Panc1 (cell line): ENCODE data around the gene NRM. TPM values are rescaled to one million over a fixed set of nuclear protein-coding genes. Genes with fewer than 3 reads are reported as not detected.

Source experiments
- ATAC-seq: fragments of 200-7000 bp; cut with Tn5 transposase; 2 replicates; pipeline ENCODE4 v1.9.1; 2020; ENCODE audit warnings: mild to moderate bottlenecking, moderate library complexity
- BruUV-seq: library from RNA; stranded (reverse); fragments of 400-500 nt; replicated peaks from 2 replicates; lab custom pipeline; 2021; lab: Mats Ljungman, UMichigan
- CTCF ChIA-PET: fragments of 300-600 bp; sonication (Branson Sonifier 250); formaldehyde crosslinking; loops from one replicate; lab custom pipeline; 2022; ENCODE audit warnings: antibody characterized with exemption; lab: Charles Lee
- POLR2A ChIA-PET: fragments of 300-600 bp; sonication (Branson Sonifier 250); formaldehyde crosslinking; loops from one replicate; lab custom pipeline; 2022; ENCODE audit warnings: antibody characterized with exemption; lab: Charles Lee
- DNase-seq: peaks from one replicate; pipeline ENCODE4 v3.0.0-alpha.2; 2010; ENCODE audit warnings: low read depth, low spot score
- H3K27ac ChIP-seq: 2 replicates; pipeline ENCODE4 v1.5.1; 2011; ENCODE audit warnings: mild to moderate bottlenecking, low read length, inconsistent platforms
- H3K27me3 ChIP-seq: fragments of 200-500 bp; sonication (Bioruptor generic); 2 replicates; pipeline ENCODE4 v1.6.0; 2014; ENCODE audit warnings: low read length, inconsistent platforms; ENCODE audit not compliant: control insufficient read depth, insufficient read depth
- H3K36me3 ChIP-seq: fragments of 200-500 bp; sonication (Bioruptor generic); 2 replicates; pipeline ENCODE4 v1.5.1; 2014; ENCODE audit warnings: inconsistent platforms, mild to moderate bottlenecking, low read length, moderate library complexity; ENCODE audit not compliant: control insufficient read depth, insufficient read depth
- H3K4me1 ChIP-seq: 2 replicates; pipeline ENCODE4 v1.5.1; 2011; ENCODE audit warnings: inconsistent platforms, mild to moderate bottlenecking, low read length, moderate library complexity; ENCODE audit not compliant: control insufficient read depth, insufficient read depth
- H3K4me3 ChIP-seq, 2 experiments: 2 replicates each; pipeline ENCODE4 v1.5.1; 2011 to 2012; ENCODE audit warnings: low read depth in 2 of 2, low read length in 2 of 2, mild to moderate bottlenecking in 2 of 2, inconsistent platforms in 1 of 2, moderate library complexity in 1 of 2
- H3K9me3 ChIP-seq: fragments of 200-500 bp; sonication (Bioruptor generic); 2 replicates; pipeline ENCODE4 v1.5.1; 2014; ENCODE audit warnings: low read depth, mild to moderate bottlenecking, inconsistent platforms, low read length, moderate library complexity; ENCODE audit not compliant: control insufficient read depth, insufficient read depth
- CTCF ChIP-seq: fragments of 450-650 bp; IDR thresholded peaks from 2 replicates; pipeline ENCODE4 v1.5.1; 2017; ENCODE audit warnings: mild to moderate bottlenecking
- POLR2AphosphoS5 ChIP-seq: IDR thresholded peaks from 2 replicates; pipeline ENCODE4 v1.6.1; 2012; ENCODE audit warnings: mild to moderate bottlenecking, low read depth, low read length, moderate library complexity
- REST ChIP-seq, 2 experiments: IDR thresholded peaks; 2 replicates each; pipeline ENCODE4 v1.6.1; 2011 to 2012; ENCODE audit warnings: low read depth in 2 of 2, control low read depth in 1 of 2, low read length in 1 of 2, mild to moderate bottlenecking in 1 of 2, moderate library complexity in 1 of 2; ENCODE audit not compliant: insufficient read depth in 1 of 2
- SIN3A ChIP-seq: IDR thresholded peaks from 2 replicates; pipeline ENCODE4 v1.6.1; 2012; ENCODE audit warnings: low read depth, mild to moderate bottlenecking, low read length, moderate library complexity, borderline replicate concordance; ENCODE audit not compliant: insufficient read depth
- TCF7L2 ChIP-seq: IDR thresholded peaks from 2 replicates; pipeline ENCODE4 v1.6.1; 2011; ENCODE audit warnings: mild to moderate bottlenecking, low read depth, low read length, inconsistent platforms
- in situ Hi-C: cut with HindIII; loops from 2 replicates; pipeline ENCODE4 v1.10.0; 2016; ENCODE audit warnings: low sequenced_read_pairs, low pct_unique_long_range_greater_than_20kb
- intact Hi-C: fragments of 100-400 bp; cut with micrococcal nuclease; formaldehyde crosslinking; loops from one replicate; pipeline ENCODE4 v1.10.0; 2022; ENCODE audit not compliant: unreplicated experiment
- total RNA-seq: library from RNA; stranded (reverse); gene quantifications from one replicate; pipeline ENCODE4 v1.2.1, GENCODE V29; 2021; ENCODE audit not compliant: unreplicated experiment

Gene NRM
- total RNA-seq, 1 experiment from 2014 or later: 21.9 TPM

GRCh38 chr6:30679765-30680535, 10.8 kb downstream of the NRM start:
- POLR2A ChIA-PET: interaction anchor here (0.7 kb wide), 1 partner anchor 58 kb away, joined by 12 read pairs; no protein-coding TSS in a partner anchor
- in situ Hi-C loops (no loop called here), intact Hi-C loops (loop anchor here (2.0 to 5.0 kb wide), 3 partner anchors 51 to 407 kb away; no protein-coding TSS in a partner anchor)
- peak overlapping the region; percentile 1 to 45; a peak in 3 of 4 replicates for H3K4me3 ChIP-seq
- H3K27me3 ChIP-seq: no peaks in the 10 kb centered on the region
- H3K4me1 ChIP-seq: peaks cover 20% of the 10 kb centered on the region
- ATAC-seq: peak; percentile 8; the same call in 1 of the 2 replicates
- CTCF ChIA-PET: interaction anchor here (0.6 to 1.3 kb wide), 5 partner anchors 8 to 51 kb away, joined by 3 to 11 read pairs (median 5); no protein-coding TSS in a partner anchor
- H3K36me3 ChIP-seq: 0 out of 2 replicates have a peak, but pooled peaks cover 2% of the 10 kb centered on the region
- DNase-seq: no peak
- peak overlapping the region; percentile 64 for H3K27ac ChIP-seq
- TF ChIP-seq REST (IDR thresholded peaks at IDR 0.05; ENCODE audit: insufficient read depth in 1 of 2, low read depth in 2 of 2, low read length in 1 of 2): no peak
- TF ChIP-seq TCF7L2: no peak
- TF ChIP-seq SIN3A: no peak
- TF ChIP-seq POLR2AphosphoS5: no peak
- TF ChIP-seq CTCF: no peak
- no TSS peak for BruUV-seq
- no peaks in the 10 kb centered on the region for H3K9me3 ChIP-seq

- peaks cover 19% of the 10 kb centered on the region for H3K4me1 ChIP-seq
- no peaks in the 10 kb centered on the region for H3K27me3 ChIP-seq
- intact Hi-C loops (loop anchor here (5.0 kb wide), 1 partner anchor 198 kb away; no protein-coding TSS in a partner anchor), in situ Hi-C loops (no loop called here)
- peak; percentile 78 for ATAC-seq
- H3K36me3 ChIP-seq: 0 out of 2 replicates have a peak, but pooled peaks cover 2% of the 10 kb centered on the region
- CTCF ChIA-PET: interaction anchor here (0.6 to 1.3 kb wide), 9 partner anchors 9 to 82 kb away, joined by 3 to 11 read pairs (median 4); no protein-coding TSS in a partner anchor
- POLR2A ChIA-PET: interaction anchor here (0.6 to 0.7 kb wide), 3 partner anchors 47 to 973 kb away, joined by 3 to 10 read pairs (median 5); partner anchors contain the start of gene BAG6
- BruUV-seq: no TSS peak
- DNase-seq: no peak
- TF ChIP-seq REST (IDR thresholded peaks at IDR 0.05; ENCODE audit: insufficient read depth in 1 of 2, low read depth in 2 of 2, low read length in 1 of 2): no peak
- TF ChIP-seq TCF7L2: no peak
- peak; percentile 98 for TF ChIP-seq CTCF
- TF ChIP-seq SIN3A: no peak
- no peaks in the 10 kb centered on the region for H3K9me3 ChIP-seq
- H3K4me3 ChIP-seq: peak overlapping the region; percentile 1 to 45; a peak in 3 of 4 replicates
- peak overlapping the region; percentile 64 for H3K27ac ChIP-seq
Measured at GRCh38 chr6:30678964-30679726, 11.6 kb downstream of the NRM start.
